HepG2 (cell line): ENCODE measurements around the gene SYTL1. TPM values are rescaled to one million over a fixed set of nuclear protein-coding genes. Genes with fewer than 3 reads are reported as not detected.

Source experiments
- ATAC-seq: fragments of 200-7000 bp; cut with Tn5 transposase; 3 replicates; pipeline ENCODE4 v1.9.1; 2020; ENCODE audit warnings: mild to moderate bottlenecking, moderate library complexity
- BruUV-seq: library from RNA; stranded (reverse); fragments of 400-500 nt; replicated peaks from 2 replicates; lab custom pipeline; 2021; lab: Mats Ljungman, UMichigan
- CTCF ChIA-PET: fragments of 300-600 bp; formaldehyde crosslinking; extraction: SDS; loops from one replicate; lab custom pipeline; 2021; ENCODE audit warnings: low total read pairs, inconsistent platforms, low intra/inter-chr PET ratio; lab: Yijun Ruan, JAX
- POLR2A ChIA-PET: fragments of 350-600 bp; sonication (Branson Sonifier 250); formaldehyde crosslinking; loops from one replicate; lab custom pipeline; 2020; ENCODE audit warnings: antibody characterized with exemption, inconsistent platforms; lab: Yijun Ruan, JAX
- DNase-seq: peaks from one replicate; pipeline ENCODE4 v3.0.0-alpha.2; 2015; ENCODE audit warnings: low spot score
- FAIRE-seq: peaks from 3 replicates; lab custom pipeline; 2011; peaks lifted over from hg19 to GRCh38; lab: Jason Lieb, UNC
- H2AFZ ChIP-seq: one replicate; pipeline ENCODE4 v1.6.1; 2011; ENCODE audit warnings: low read length, inconsistent platforms
- H3K27ac ChIP-seq: fragments of 300-600 bp; 3 replicates; pipeline ENCODE4 v1.8.0; 2011; ENCODE audit warnings: mixed run types, mild to moderate bottlenecking, mixed read lengths, low read length, inconsistent platforms; ENCODE audit not compliant: insufficient read depth; ENCODE audit errors: extremely low read length
- H3K27me3 ChIP-seq, 2 experiments: fragments of 200-600 bp in 1 of 2; 2 replicates in 1 of 2; 3 replicates in 1 of 2; pipeline versions ENCODE4 v1.6.0 to v1.8.0; 2011; ENCODE audit warnings: low read length in 2 of 2, mild to moderate bottlenecking in 2 of 2, moderate library complexity in 2 of 2, inconsistent platforms in 1 of 2; ENCODE audit not compliant: insufficient read depth in 2 of 2, control insufficient read depth in 1 of 2
- H3K36me3 ChIP-seq, 2 experiments: fragments of 200-600 bp in 1 of 2; replicated peaks in 1 of 2; 2 replicates in 1 of 2; 3 replicates in 1 of 2; pipeline versions ENCODE4 v1.5.1 to v1.8.0; 2011; ENCODE audit warnings: low read length in 2 of 2, inconsistent platforms in 1 of 2; ENCODE audit not compliant: insufficient read depth in 2 of 2, control insufficient read depth in 1 of 2
- H3K4me1 ChIP-seq: 2 replicates; pipeline ENCODE4 v1.5.1; 2012; ENCODE audit warnings: low read length, inconsistent platforms; ENCODE audit not compliant: insufficient read depth
- H3K4me2 ChIP-seq: 2 replicates; pipeline ENCODE4 v1.6.0; 2011; ENCODE audit warnings: low read depth, low read length, inconsistent platforms
- H3K4me3 ChIP-seq, 3 experiments: fragments of 200-600 bp in 1 of 3; sonication (generic), shearing (Covaris generic) in 1 of 3; replicated peaks in 1 of 3; 2 replicates each; pipeline ENCODE4 v1.5.1; 2011 to 2016; ENCODE audit warnings: low read length in 3 of 3, inconsistent platforms in 2 of 3, low read depth in 2 of 3, mild to moderate bottlenecking in 2 of 3, control low read depth in 1 of 3, mixed read lengths in 1 of 3; ENCODE audit not compliant: insufficient read depth in 1 of 3
- H3K79me2 ChIP-seq: one replicate; pipeline ENCODE4 v1.6.1; 2011; ENCODE audit warnings: low read length, inconsistent platforms; ENCODE audit not compliant: insufficient read depth
- H3K9ac ChIP-seq: 2 replicates; pipeline ENCODE4 v1.6.0; 2011; ENCODE audit warnings: mild to moderate bottlenecking, low read depth, low read length, inconsistent platforms; ENCODE audit not compliant: insufficient read depth
- H3K9me3 ChIP-seq: 2 replicates; pipeline ENCODE4 v1.5.1; 2012; ENCODE audit warnings: mild to moderate bottlenecking, low read length
- H4K20me1 ChIP-seq: 2 replicates; pipeline ENCODE4 v1.6.0; 2011; ENCODE audit warnings: inconsistent platforms, mild to moderate bottlenecking, low read length, moderate library complexity; ENCODE audit not compliant: insufficient read depth
- AGO2 ChIP-seq: fragments of 200-400 bp; formaldehyde crosslinking; optimal IDR thresholded peaks from 2 replicates; pipeline ENCODE3; 2017; ENCODE audit warnings: mild to moderate bottlenecking, low read depth, low read length, moderate library complexity
- E2F5 ChIP-seq: sonication (generic); formaldehyde crosslinking; conservative IDR thresholded peaks from 2 replicates; pipeline ENCODE4 v1.4.0; 2020; ENCODE audit warnings: missing genetic modification reagents
- KIAA2018 ChIP-seq: sonication (generic); formaldehyde crosslinking; IDR thresholded peaks from 2 replicates; pipeline ENCODE4 v1.5.0; 2020; ENCODE audit warnings: mild to moderate bottlenecking, missing genetic modification reagents, borderline replicate concordance
- NFE2L1 ChIP-seq: sonication (generic); formaldehyde crosslinking; IDR thresholded peaks from 2 replicates; pipeline ENCODE4 v1.4.0; 2020; ENCODE audit warnings: missing genetic modification reagents, mild to moderate bottlenecking, borderline replicate concordance
- WGBS: methylation state at CpG from one replicate; pipeline ENCODE4 v1.1.6; 2017; ENCODE audit warnings: low lambda C conversion rate; 5-methylcytosine and 5-hydroxymethylcytosine counted together
- in situ Hi-C: cut with HindIII; loops from 2 replicates; pipeline ENCODE4 v1.10.0; 2017; ENCODE audit warnings: low pct_unique_long_range_greater_than_20kb; ENCODE audit not compliant: extremely low pct_ligation_motif_present
- intact Hi-C: fragments of 100-400 bp; cut with micrococcal nuclease; formaldehyde crosslinking; loops from one replicate; pipeline ENCODE4 v1.10.0; 2022; ENCODE audit not compliant: unreplicated experiment
- polyA plus RNA-seq, 8 experiments: library from polyadenylated mRNA; depleted of rRNA in 3 of 8; stranded (reverse) in 7 of 8; unstranded in 1 of 8; fragments of >200 nt; fragmentation: Illumina TruSeq in 4 of 8; extraction: Trizol in 4 of 8; gene quantifications; 2 replicates each; pipeline versions ENCODE4 v1.2.1 to v1.2.3, GENCODE V29; 2011 to 2016; ENCODE audit warnings: low read depth in 4 of 8, missing spikeins in 1 of 8, mixed read lengths in 1 of 8; ENCODE audit not compliant: insufficient read depth in 1 of 8
- total RNA-seq, 5 experiments: library from RNA; depleted of rRNA; stranded (reverse); fragments of >200 nt; fragmentation: Illumina TruSeq; extraction: Trizol; gene quantifications; 2 replicates each; pipeline ENCODE4 v1.2.3, GENCODE V29; 2016; ENCODE audit warnings: low read depth in 1 of 5

SYTL1 gene
- total and polyA plus RNA-seq, 2 of the 13 experiments (the other 11 are each of a cell fraction or from before 2014, with no cell fraction given): 11.1 to 17.8 TPM

- TF ChIP-seq AGO2: peak; percentile 73
- TF ChIP-seq KIAA2018 (CRISPR knock-in tag): no peak
- no peak for TF ChIP-seq NFE2L1 (CRISPR knock-in tag)
- TF ChIP-seq E2F5 (CRISPR knock-in tag): no peak
- 65% methylated on average over 13 of the region's 13 CpGs for WGBS
- Histone ChIP-seq H3K9me3 (no peaks in the 10 kb centered on the region), H3K4me2 (no peak overlapping the region), H3K27me3 (0 out of 5 replicates have a peak, but pooled peaks cover 0 to 2% of the 10 kb centered on the region in 2 experiments), H3K4me3 (no peak overlapping the region), H3K36me3 (no peaks in the 10 kb centered on the region), H4K20me1 (no peaks in the 10 kb centered on the region), H3K4me1 (0 out of 2 replicates have a peak, but pooled peaks cover 4% of the 10 kb centered on the region), H3K27ac (no peak overlapping the region), H3K79me2 (no peaks in the 10 kb centered on the region), H2AFZ (no peak overlapping the region), H3K9ac (no peak overlapping the region)
- POLR2A ChIA-PET: no interaction called here
- intact Hi-C loops (no loop called here), in situ Hi-C loops (no loop called here)
- DNase-seq (no peak), FAIRE-seq (no peak), ATAC-seq (no peak)
- BruUV-seq: no TSS peak
- CTCF ChIA-PET: no interaction called here
These were observed 58.5 kb downstream of the SYTL1 start for GRCh38 chr1:27400082-27400962.
